NT2/D1 (cell line): ENCODE results near the gene FHOD3.

Experiments
- DNase-seq: peaks from one replicate; pipeline ENCODE4 v3.0.0-alpha.2; 2011; ENCODE audit warnings: low read depth, low spot score
- H3K27me3 ChIP-seq: 2 replicates; pipeline ENCODE4 v1.6.0; 2011; ENCODE audit warnings: mild to moderate bottlenecking; ENCODE audit not compliant: insufficient read length, insufficient read depth
- H3K36me3 ChIP-seq: 2 replicates; pipeline ENCODE4 v1.6.1; 2011; ENCODE audit warnings: mild to moderate bottlenecking, low read length, mixed read lengths; ENCODE audit not compliant: insufficient read depth, insufficient read length
- H3K4me1 ChIP-seq: 2 replicates; pipeline ENCODE4 v1.5.1; 2011; ENCODE audit not compliant: insufficient read depth, insufficient read length
- H3K4me3 ChIP-seq: 2 replicates; pipeline ENCODE4 v1.5.1; 2011; ENCODE audit warnings: low read depth; ENCODE audit not compliant: insufficient read length
- H3K9ac ChIP-seq: 2 replicates; pipeline ENCODE4 v1.6.0; 2011; ENCODE audit warnings: low read depth; ENCODE audit not compliant: insufficient read length
- H3K9me3 ChIP-seq: 2 replicates; pipeline ENCODE4 v1.5.1; 2011; ENCODE audit warnings: mild to moderate bottlenecking, low read length; ENCODE audit not compliant: insufficient read depth
- SUZ12 ChIP-seq: IDR thresholded peaks from 2 replicates; pipeline ENCODE4 v1.6.1; 2011; ENCODE audit not compliant: insufficient read length, insufficient read depth; ENCODE audit errors: extremely low read depth
- YY1 ChIP-seq: IDR thresholded peaks from 2 replicates; pipeline ENCODE4 v1.6.1; 2011; ENCODE audit not compliant: insufficient read length, insufficient read depth
- ZNF274 ChIP-seq: IDR thresholded peaks from 2 replicates; pipeline ENCODE4 v1.6.1; 2011; ENCODE audit warnings: mild to moderate bottlenecking, low read depth, low read length

FHOD3 gene

DNA sequence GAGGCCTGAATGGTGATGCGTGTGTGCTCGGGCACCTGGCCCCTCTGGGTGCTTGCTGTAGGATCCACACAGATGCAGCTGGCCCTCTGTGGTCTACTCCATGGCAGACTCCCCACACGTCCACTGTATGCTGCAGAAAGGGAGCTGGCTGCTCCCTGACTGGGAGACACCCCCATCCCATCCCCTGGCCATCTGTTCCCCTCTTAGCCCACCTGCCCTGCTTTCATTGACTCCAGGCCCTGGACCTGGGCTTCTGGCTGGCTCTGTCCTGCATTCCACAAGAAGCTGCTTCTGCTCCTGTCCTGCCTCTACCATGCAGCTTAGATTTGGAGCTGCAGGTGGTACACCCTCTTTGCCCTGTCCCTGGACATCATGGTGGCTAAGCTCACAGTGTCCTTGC is 80.1 kb downstream of the FHOD3 start:
- H3K27me3 ChIP-seq = no peaks in the 10 kb centered on the region
- TF ChIP-seq ZNF274 = no peak
- TF ChIP-seq SUZ12 = no peak
- no peak for TF ChIP-seq YY1
- no peaks in the 10 kb centered on the region for H3K36me3 ChIP-seq
- no peaks in the 10 kb centered on the region for H3K4me1 ChIP-seq
- DNase-seq = no peak
- no peak overlapping the region for H3K4me3 ChIP-seq
- H3K9me3 ChIP-seq = no peaks in the 10 kb centered on the region
- H3K9ac ChIP-seq = no peak overlapping the region

DNA sequence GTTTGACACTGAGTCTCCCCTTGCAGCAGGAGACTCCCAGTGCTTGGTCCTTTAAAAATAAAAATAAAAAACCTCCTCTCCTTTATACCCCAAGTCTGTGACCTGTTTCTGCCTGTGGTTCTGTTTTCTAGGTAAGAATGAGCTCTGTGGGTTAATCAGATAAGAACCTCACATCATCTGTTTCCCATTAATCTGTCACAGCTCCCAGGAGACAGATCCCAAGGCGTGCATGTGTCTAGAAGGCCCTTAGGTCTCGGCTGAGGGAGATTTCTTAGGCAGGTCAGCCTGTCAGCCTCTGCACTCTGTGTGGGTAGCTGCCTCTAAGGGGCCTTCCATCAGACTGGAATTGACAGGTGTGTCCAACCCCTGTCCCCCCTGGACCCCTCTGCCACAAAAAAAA is 80.7 kb downstream of the FHOD3 start:
- Histone ChIP-seq H3K9me3 (no peaks in the 10 kb centered on the region), H3K27me3 (no peaks in the 10 kb centered on the region), H3K4me1 (no peaks in the 10 kb centered on the region), H3K36me3 (no peaks in the 10 kb centered on the region), H3K4me3 (no peak overlapping the region), H3K9ac (no peak overlapping the region)
- TF ChIP-seq SUZ12 (no peak), YY1 (no peak), ZNF274 (no peak)
- no peak for DNase-seq

GRCh38 chr18:36379435-36379984 is 82.0 kb downstream of the FHOD3 start:
- Histone ChIP-seq H3K4me1 (no peaks in the 10 kb centered on the region), H3K4me3 (no peak overlapping the region), H3K9me3 (no peaks in the 10 kb centered on the region), H3K36me3 (no peaks in the 10 kb centered on the region), H3K9ac (no peak overlapping the region), H3K27me3 (no peaks in the 10 kb centered on the region)
- no peak for TF ChIP-seq ZNF274
- no peak for TF ChIP-seq SUZ12
- no peak for TF ChIP-seq YY1
- no peak for DNase-seq

DNA sequence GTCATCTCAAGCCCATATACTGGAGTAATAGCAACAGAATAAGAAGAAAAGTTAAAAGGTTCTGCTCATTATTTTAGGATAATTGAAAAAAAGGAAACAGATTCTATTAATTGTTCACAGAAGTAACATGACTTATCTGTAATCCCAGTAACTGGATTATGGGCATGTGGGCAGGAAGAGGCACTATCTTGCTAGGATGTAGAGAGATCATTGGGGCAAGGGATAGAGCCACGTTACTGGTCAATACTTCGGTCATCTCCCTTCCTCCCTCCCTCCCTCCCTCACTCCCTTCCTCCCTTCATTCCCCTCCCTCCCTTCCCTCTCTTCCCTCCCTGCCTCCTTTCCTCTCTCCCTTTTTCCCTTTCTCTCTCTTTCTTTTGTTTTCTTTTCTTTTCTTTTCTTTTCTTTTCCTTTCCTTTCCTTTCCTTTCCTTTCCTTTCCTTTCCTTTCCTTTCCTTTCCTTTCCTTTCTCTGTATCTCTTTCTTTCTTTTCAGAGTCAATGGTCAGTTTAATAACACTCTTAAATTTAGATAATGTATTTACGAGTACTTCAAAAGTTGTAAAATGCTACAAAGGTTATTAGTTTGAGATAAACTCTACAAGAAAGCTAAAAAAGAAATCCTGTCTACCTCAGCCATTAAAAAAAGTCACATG is 82.8 kb downstream of the FHOD3 start:
- Histone ChIP-seq H3K4me3 (no peak overlapping the region), H3K36me3 (no peaks in the 10 kb centered on the region), H3K27me3 (no peaks in the 10 kb centered on the region), H3K9me3 (no peaks in the 10 kb centered on the region), H3K9ac (no peak overlapping the region), H3K4me1 (no peaks in the 10 kb centered on the region)
- DNase-seq = no peak
- TF ChIP-seq YY1 = no peak
- no peak for TF ChIP-seq ZNF274
- TF ChIP-seq SUZ12 = no peak

- H3K27me3 ChIP-seq = no peaks in the 10 kb centered on the region
- H3K4me3 ChIP-seq = no peak overlapping the region
- H3K9ac ChIP-seq = no peak overlapping the region
- H3K36me3 ChIP-seq = no peaks in the 10 kb centered on the region
- TF ChIP-seq ZNF274 (no peak), YY1 (no peak), SUZ12 (no peak)
- H3K4me1 ChIP-seq = no peaks in the 10 kb centered on the region
- DNase-seq = no peak
- H3K9me3 ChIP-seq = no peaks in the 10 kb centered on the region
These were observed 83.6 kb downstream of the FHOD3 start for GRCh38 chr18:36381075-36381474.

DNA sequence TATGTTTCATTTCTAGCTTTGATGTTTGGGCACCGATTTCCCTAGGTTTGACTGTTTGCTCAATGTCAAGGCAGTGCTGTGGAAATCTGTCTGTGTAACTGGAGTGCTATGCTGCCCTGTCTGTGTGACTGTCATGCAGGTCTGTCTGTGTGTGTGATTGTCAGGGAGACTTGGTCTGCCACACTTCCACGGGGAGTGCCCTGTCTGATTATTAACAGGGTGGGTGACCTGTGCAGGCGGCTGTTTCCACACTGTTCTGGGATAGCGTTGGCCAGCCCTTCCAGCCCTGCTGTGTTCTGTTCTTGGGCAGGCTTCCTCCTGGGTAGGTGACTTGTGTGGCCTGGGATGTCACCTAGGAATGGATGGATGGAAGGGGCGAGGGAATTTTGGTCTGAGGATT is 85.3 kb downstream of the FHOD3 start:
- H3K36me3 ChIP-seq = no peaks in the 10 kb centered on the region
- H3K4me3 ChIP-seq = no peak overlapping the region
- no peaks in the 10 kb centered on the region for H3K9me3 ChIP-seq
- H3K4me1 ChIP-seq = no peaks in the 10 kb centered on the region
- no peak for TF ChIP-seq YY1
- H3K9ac ChIP-seq = no peak overlapping the region
- H3K27me3 ChIP-seq = no peaks in the 10 kb centered on the region
- no peak for DNase-seq

DNA sequence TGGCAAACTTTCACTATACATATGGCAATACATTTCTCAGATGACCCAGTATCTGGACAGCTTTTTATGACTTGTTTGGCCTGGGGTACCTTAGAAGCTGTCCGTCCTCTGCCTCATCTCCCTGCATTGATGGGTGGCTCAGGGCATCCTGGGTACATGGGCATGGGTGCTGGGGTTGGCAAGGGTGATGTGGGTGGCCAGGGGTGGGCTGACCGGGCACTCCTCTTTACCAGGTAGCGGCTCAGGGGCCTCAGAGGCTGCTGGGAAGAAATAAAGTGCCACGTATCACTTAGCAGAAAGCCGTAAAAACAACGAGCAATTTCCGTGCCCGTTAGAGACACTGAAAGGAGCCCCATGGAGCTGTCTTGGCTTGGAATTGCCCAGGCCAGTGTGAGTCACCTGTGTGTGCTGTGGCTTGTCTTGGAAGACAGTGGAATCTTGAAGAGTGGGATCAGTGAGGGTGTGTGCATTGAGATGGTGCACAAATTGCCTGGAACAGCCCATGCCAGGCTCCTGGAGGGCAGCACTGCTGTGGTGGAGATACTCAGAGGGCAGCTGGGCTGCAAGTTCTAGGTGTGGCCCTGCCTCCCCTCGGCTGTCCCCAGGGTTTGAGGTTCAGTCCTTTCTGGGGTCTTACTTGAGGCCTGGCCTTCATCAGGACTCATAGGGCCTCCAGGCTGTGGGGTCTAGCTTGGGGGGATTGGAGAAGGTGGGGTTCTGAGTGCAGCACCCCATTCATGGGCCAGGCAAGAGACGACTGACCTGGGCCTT is 88.8 kb downstream of the FHOD3 start:
- Histone ChIP-seq H3K9ac (no peak overlapping the region), H3K36me3 (no peaks in the 10 kb centered on the region), H3K4me1 (no peaks in the 10 kb centered on the region), H3K27me3 (no peaks in the 10 kb centered on the region), H3K9me3 (no peaks in the 10 kb centered on the region), H3K4me3 (no peak overlapping the region)
- no peak for DNase-seq
- no peak for TF ChIP-seq YY1
- no peak for TF ChIP-seq SUZ12
- TF ChIP-seq ZNF274 = no peak
